HG03439 (cell line): ENCODE data around the gene ASIC1.
A peak's percentile ranks its signal among the peaks of the same experiment; 100 is the strongest.

Experiments
- ATAC-seq: cut with Tn5 transposase; IDR thresholded peaks from one replicate; pipeline ENCODE4 v1.9.1; 2021; ENCODE audit warnings: mild to moderate bottlenecking, moderate library complexity; ENCODE audit not compliant: unreplicated experiment

The ASIC1 gene

GRCh38 chr12:50059440-50060119, 2.2 kb downstream of the ASIC1 start:
- ATAC-seq: no peak

- ATAC-seq: no peak
Measured at GRCh38 chr12:50060120-50060468, 2.7 kb downstream of the ASIC1 start.

DNA sequence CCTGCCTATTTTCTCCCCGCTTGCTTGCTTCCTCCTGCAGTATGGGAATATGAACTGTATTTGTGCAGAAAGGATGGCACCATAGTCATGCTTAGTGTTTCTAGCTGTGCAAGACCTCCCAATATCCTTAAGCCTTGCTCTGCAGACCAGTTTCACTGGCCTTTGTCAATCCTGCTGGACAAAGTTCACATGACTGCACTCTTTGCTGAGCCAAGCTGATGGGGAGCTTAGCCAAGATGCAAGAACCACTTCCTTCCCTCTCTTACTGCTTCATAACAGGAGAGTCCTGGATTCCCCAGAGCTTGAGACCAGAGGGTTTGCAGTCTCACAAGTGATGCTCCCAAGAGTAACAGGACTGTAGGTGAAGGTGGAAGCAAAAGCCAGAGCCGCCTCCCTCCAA, 3.8 kb downstream of the ASIC1 start:
- no peak for ATAC-seq

- no peak for ATAC-seq
Measured at GRCh38 chr12:50061946-50062686, 4.7 kb downstream of the ASIC1 start.

DNA sequence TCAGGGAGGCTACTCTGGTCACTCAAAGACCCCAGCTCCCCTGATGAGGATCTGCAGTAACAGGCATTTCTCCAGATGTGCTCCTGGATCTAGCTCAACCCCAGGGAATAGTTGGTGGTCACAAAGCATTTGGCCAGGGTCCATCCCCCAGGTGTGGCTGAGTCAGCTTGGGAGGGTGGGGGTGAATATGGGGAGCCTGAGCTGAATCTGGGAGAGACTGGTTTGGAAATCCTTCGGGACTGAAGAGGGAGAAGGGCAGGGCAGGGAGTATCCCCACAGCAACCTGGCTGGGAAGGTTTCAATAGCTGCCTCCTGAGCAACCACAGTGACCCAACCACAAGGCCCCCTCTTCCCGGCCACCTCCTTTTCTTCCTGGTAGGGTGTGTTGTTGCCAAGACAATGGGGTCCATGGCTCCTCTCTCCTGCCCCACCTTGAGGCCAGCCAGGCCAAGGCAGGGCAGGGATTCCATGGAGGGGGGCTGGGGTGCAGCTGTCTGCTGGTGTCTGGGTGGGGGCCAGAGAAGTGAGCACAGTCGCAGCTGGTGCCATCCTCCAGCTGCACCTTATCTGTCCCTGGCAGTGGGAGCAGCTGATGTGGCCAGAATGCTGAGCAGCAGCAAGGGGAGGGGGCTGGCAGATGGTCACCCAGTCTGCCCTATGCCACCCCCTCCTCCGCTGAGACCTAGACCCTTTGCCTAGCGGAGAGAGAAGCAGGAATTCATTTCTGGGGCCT, 5.5 kb downstream of the ASIC1 start:
- no peak for ATAC-seq

DNA sequence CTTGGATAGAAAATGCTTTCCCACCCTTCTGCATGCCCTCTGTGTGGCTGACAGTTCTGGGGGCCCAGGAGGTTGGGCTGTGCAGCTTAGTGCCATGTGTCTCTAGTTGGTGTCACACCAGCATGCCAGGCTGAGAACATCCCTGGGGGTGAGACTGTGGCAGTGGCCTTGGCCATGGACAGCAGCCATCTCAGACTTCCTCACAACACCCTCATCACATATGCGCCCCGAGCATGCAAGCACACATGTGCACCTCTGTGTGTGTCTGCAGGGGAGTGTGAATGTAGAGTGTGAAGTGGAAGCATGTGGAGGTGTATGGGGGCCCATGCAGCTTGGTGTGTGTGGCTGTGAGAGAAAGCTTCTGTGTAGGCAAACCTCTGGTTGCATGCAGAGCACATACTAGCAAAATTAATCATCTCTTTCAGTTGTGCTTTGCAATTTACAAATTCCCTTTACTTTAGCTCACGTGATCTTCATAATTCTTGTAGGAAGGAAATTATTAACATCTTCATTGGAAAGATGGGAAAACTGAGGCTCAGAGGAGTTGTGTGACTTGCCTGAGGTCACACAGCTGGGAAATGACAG, 8.4 kb downstream of the ASIC1 start:
- ATAC-seq: no peak

- ATAC-seq: no peak
Measured at GRCh38 chr12:50066402-50066801, 9.0 kb downstream of the ASIC1 start.

GRCh38 chr12:50069069-50069468, 11.7 kb downstream of the ASIC1 start:
- no peak for ATAC-seq

- no peak for ATAC-seq
Measured at GRCh38 chr12:50069539-50069938, 12.1 kb downstream of the ASIC1 start.

- ATAC-seq: no peak
Measured at GRCh38 chr12:50070314-50071060, 13.1 kb downstream of the ASIC1 start.

- no peak for ATAC-seq
Measured at GRCh38 chr12:50072198-50072907, 15.0 kb downstream of the ASIC1 start.

DNA sequence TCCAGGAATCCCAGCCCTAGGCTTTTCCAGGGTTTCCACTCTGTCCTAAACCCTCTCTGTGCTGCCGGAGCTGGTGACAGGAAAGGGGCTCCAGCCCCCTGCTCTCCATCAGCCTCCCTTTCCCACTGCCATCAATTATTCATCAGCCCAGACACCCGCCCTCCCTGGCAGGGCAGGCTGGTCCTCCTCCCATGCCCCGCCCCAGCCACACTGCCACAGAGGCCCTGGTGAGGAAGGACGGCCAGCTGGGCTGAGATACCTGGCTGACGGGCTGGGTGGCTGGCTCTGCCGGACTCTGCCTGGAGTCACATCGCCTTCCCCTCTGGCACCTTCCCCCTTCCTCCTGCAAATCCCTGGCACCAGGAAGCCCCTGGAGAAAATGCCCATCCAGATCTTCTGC, 15.8 kb downstream of the ASIC1 start:
- ATAC-seq: no peak

DNA sequence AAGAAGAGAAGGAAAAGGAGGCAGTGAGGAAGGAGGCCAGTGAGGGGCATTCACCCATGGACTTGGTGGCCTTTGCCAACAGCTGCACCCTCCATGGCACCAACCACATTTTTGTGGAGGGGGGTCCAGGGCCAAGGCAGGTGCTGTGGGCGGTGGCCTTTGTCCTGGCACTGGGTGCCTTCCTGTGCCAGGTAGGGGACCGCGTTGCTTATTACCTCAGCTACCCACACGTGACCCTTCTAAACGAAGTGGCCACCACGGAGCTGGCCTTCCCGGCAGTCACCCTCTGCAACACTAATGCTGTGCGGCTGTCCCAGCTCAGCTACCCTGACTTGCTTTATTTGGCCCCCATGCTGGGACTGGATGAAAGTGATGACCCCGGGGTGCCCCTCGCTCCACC, 16.3 kb downstream of the ASIC1 start:
- no peak for ATAC-seq

- ATAC-seq: peak; percentile 62
Measured at GRCh38 chr12:50074936-50075807, 17.8 kb downstream of the ASIC1 start.

- no peak for ATAC-seq
Measured at GRCh38 chr12:50075808-50076170, 18.4 kb downstream of the ASIC1 start.

DNA sequence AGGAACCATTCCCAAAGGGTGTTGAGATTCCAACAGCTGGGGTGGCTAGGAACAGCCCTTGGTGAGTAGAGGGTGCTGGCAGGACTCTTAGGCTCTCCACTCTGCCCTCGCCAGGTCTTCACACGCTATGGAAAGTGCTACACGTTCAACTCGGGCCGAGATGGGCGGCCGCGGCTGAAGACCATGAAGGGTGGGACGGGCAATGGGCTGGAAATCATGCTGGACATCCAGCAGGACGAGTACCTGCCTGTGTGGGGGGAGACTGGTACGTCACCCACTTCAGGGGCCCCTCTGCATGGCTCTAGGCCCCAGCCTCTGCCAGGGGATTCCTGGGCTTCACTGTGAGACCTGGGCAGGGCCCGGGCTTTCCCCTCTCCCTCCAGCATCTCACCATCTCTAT, 19.7 kb downstream of the ASIC1 start:
- ATAC-seq: no peak

DNA sequence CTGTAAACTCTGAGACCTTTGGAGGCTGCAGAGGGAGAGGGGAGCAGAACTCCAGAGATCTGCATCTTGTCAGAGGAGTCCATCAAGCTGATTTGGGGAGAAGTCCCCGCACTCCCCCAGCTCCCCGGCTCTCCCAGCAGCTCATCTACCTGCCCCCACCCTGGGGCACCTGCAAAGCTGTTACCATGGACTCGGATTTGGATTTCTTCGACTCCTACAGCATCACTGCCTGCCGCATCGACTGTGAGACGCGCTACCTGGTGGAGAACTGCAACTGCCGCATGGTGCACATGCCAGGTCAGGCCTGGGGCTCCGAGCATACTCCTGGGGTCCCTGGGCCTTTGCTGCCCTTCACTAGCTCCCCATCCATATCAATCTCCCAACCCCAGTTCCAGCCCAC, 20.9 kb downstream of the ASIC1 start:
- no peak for ATAC-seq

- ATAC-seq: no peak
Measured at GRCh38 chr12:50079771-50080170, 22.4 kb downstream of the ASIC1 start.

DNA sequence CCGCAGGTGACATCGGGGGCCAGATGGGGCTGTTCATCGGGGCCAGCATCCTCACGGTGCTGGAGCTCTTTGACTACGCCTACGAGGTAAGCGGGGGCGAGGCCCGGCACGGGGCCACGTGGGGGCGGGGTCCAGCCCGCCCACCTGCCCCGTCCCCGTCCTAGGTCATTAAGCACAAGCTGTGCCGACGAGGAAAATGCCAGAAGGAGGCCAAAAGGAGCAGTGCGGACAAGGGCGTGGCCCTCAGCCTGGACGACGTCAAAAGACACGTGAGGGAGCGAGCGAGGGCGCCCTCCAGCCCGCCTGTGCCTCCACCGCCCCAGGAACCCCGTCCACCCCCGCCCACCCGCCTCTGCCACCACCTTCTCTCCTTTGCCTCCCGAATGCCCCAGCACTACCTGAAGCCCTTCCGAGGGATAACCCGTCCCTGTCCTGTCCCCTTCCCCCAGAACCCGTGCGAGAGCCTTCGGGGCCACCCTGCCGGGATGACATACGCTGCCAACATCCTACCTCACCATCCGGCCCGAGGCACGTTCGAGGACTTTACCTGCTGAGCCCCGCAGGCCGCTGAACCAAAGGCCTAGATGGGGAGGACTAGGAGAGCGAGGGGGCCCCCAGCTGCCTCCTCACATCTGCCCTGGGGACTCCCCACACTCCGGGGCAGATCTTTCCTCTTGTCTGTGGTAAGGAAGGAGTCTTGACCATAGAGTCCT, 23.9 kb downstream of the ASIC1 start:
- no peak for ATAC-seq
